Astrocyte (in vitro differentiated cells and primary cell): ENCODE results near the gene FITM1. TPM values are rescaled to one million over a fixed set of nuclear protein-coding genes. Genes with fewer than 3 reads are reported as not detected.

ENCODE experiments used
- DNase-seq: peaks from one replicate; pipeline ENCODE4 v3.0.0-alpha.2; 2010; ENCODE audit warnings: low read depth
- FAIRE-seq: peaks from 2 replicates; lab custom pipeline; 2011; peaks lifted over from hg19 to GRCh38; lab: Jason Lieb, UNC
- H2AFZ ChIP-seq: 2 replicates; pipeline ENCODE4 v1.6.0; 2012; ENCODE audit warnings: low read depth, low read length, inconsistent platforms
- H3K27ac ChIP-seq: 2 replicates; pipeline ENCODE4 v1.5.1; 2011; ENCODE audit warnings: low read depth, low read length, inconsistent platforms
- H3K27me3 ChIP-seq: 2 replicates; pipeline ENCODE4 v1.6.0; 2011; ENCODE audit warnings: low read length, inconsistent platforms; ENCODE audit not compliant: insufficient read depth
- H3K36me3 ChIP-seq: 2 replicates; pipeline ENCODE4 v1.5.1; 2011; ENCODE audit warnings: low read length, inconsistent platforms; ENCODE audit not compliant: insufficient read depth
- H3K4me1 ChIP-seq: 2 replicates; pipeline ENCODE4 v1.5.1; 2011; ENCODE audit warnings: low read length, inconsistent platforms; ENCODE audit not compliant: insufficient read depth
- H3K4me2 ChIP-seq: 2 replicates; pipeline ENCODE4 v1.6.0; 2012; ENCODE audit warnings: low read length, inconsistent platforms
- H3K4me3 ChIP-seq: 2 replicates; pipeline ENCODE4 v1.5.1; 2011; ENCODE audit warnings: low read depth, mild to moderate bottlenecking, low read length, inconsistent platforms; ENCODE audit not compliant: insufficient read depth
- H3K79me2 ChIP-seq: 2 replicates; pipeline ENCODE4 v1.6.0; 2012; ENCODE audit warnings: mild to moderate bottlenecking, low read length, inconsistent platforms; ENCODE audit not compliant: insufficient read depth
- H3K9ac ChIP-seq: 2 replicates; pipeline ENCODE4 v1.6.0; 2012; ENCODE audit warnings: mild to moderate bottlenecking, low read length, inconsistent platforms
- H3K9me3 ChIP-seq: 2 replicates; pipeline ENCODE4 v1.5.1; 2012; ENCODE audit warnings: low read depth, mild to moderate bottlenecking, low read length, inconsistent platforms; ENCODE audit not compliant: insufficient read depth
- H4K20me1 ChIP-seq: 2 replicates; pipeline ENCODE4 v1.6.0; 2012; ENCODE audit warnings: low read length, inconsistent platforms; ENCODE audit not compliant: insufficient read depth
- H3K27ac Mint-ChIP-seq: one replicate; pipeline ENCODE4 v1.8.0; 2021; ENCODE audit warnings: mild to moderate bottlenecking, mixed read lengths; ENCODE audit not compliant: unreplicated experiment
- H3K27me3 Mint-ChIP-seq: one replicate; pipeline ENCODE4 v1.8.0; 2021; ENCODE audit warnings: low read depth, mixed read lengths; ENCODE audit not compliant: unreplicated experiment
- H3K36me3 Mint-ChIP-seq: one replicate; pipeline ENCODE4 v1.8.0; 2021; ENCODE audit warnings: low read depth, mixed read lengths; ENCODE audit not compliant: unreplicated experiment
- H3K4me1 Mint-ChIP-seq: one replicate; pipeline ENCODE4 v1.8.0; 2021; ENCODE audit warnings: low read depth, mixed read lengths; ENCODE audit not compliant: unreplicated experiment
- H3K4me3 Mint-ChIP-seq: one replicate; pipeline ENCODE4 v1.8.0; 2021; ENCODE audit warnings: mild to moderate bottlenecking, moderate library complexity, mixed read lengths; ENCODE audit not compliant: unreplicated experiment
- H3K9me3 Mint-ChIP-seq: one replicate; pipeline ENCODE4 v1.8.0; 2021; ENCODE audit warnings: mild to moderate bottlenecking, mixed read lengths; ENCODE audit not compliant: unreplicated experiment
- EZH2 ChIP-seq: IDR thresholded peaks from 2 replicates; pipeline ENCODE4 v1.6.1; 2012; ENCODE audit warnings: mild to moderate bottlenecking, low read length, inconsistent platforms; ENCODE audit not compliant: insufficient read depth
- total RNA-seq: library from RNA; stranded (reverse); gene quantifications from 2 replicates; pipeline ENCODE4 v1.2.1, GENCODE V29; 2021
- TF ChIP-seq, protein P1 (sequence below): IDR thresholded peaks from 2 replicates; pipeline ENCODE4 v1.5.1; 2011; ENCODE audit warnings: low read depth, mild to moderate bottlenecking, inconsistent platforms, low read length, moderate library complexity; ENCODE audit not compliant: insufficient read depth

The FITM1 gene
- total RNA-seq, 1 donor from 2014 or later: 0.25 TPM

DNA sequence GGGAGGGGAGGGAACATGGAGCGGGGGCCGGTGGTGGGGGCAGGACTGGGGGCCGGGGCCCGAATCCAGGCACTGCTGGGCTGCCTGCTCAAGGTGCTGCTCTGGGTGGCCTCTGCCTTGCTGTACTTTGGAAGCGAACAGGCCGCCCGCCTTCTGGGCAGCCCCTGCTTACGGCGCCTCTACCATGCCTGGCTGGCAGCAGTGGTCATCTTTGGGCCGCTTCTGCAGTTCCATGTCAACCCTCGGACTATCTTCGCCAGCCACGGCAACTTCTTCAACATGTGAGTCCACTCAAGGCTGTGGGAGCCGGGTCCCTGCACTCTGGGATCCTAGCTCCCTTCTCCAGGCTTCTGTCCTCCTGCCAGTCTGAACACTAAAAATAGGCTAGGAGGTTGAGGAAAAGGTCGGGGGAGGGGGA lies 1.1 kb downstream of the FITM1 start:
- no peak overlapping the region for H3K4me3 Mint-ChIP-seq
- H3K27ac ChIP-seq: no peak overlapping the region

DNA sequence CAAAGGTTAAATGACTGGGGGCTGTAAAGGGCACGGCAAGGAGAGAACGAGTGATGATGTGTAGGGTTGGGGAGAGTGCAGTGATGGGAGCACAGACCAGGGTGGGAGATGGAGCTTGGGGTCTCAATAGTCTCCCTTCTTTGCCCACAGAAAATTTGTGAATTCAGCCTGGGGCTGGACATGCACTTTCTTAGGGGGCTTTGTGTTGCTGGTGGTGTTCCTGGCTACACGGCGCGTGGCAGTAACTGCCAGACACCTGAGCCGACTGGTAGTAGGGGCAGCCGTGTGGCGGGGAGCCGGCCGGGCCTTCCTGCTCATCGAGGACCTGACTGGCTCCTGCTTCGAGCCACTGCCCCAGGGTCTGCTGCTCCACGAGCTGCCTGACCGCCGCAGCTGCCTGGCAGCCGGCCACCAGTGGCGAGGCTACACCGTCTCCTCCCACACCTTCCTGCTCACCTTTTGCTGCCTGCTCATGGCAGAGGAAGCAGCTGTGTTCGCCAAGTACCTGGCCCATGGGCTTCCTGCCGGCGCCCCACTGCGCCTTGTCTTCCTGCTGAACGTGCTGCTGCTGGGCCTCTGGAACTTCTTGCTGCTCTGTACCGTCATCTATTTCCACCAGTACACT lies 1.7 kb downstream of the FITM1 start:
- no peaks in the 10 kb centered on the region for H3K9me3 ChIP-seq
- peaks cover 8% of the 10 kb centered on the region for H3K27me3 Mint-ChIP-seq
- no peaks in the 10 kb centered on the region for H3K36me3 ChIP-seq
- peaks cover 7% of the 10 kb centered on the region for H3K79me2 ChIP-seq
- FAIRE-seq (no peak), DNase-seq (no peak)
- no peaks in the 10 kb centered on the region for H4K20me1 ChIP-seq
- no peak overlapping the region for H3K27ac ChIP-seq
- H3K9me3 Mint-ChIP-seq: no peaks in the 10 kb centered on the region
- H3K9ac ChIP-seq: no peak overlapping the region
- TF ChIP-seq EZH2: no peak
- TF ChIP-seq, protein P1, sequence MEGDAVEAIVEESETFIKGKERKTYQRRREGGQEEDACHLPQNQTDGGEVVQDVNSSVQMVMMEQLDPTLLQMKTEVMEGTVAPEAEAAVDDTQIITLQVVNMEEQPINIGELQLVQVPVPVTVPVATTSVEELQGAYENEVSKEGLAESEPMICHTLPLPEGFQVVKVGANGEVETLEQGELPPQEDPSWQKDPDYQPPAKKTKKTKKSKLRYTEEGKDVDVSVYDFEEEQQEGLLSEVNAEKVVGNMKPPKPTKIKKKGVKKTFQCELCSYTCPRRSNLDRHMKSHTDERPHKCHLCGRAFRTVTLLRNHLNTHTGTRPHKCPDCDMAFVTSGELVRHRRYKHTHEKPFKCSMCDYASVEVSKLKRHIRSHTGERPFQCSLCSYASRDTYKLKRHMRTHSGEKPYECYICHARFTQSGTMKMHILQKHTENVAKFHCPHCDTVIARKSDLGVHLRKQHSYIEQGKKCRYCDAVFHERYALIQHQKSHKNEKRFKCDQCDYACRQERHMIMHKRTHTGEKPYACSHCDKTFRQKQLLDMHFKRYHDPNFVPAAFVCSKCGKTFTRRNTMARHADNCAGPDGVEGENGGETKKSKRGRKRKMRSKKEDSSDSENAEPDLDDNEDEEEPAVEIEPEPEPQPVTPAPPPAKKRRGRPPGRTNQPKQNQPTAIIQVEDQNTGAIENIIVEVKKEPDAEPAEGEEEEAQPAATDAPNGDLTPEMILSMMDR: no peak
- no peak overlapping the region for H3K4me3 ChIP-seq
- no peak overlapping the region for H2AFZ ChIP-seq
- H3K4me1 ChIP-seq: peaks cover 9% of the 10 kb centered on the region
- H3K4me1 Mint-ChIP-seq: peaks cover 6% of the 10 kb centered on the region
- H3K27ac Mint-ChIP-seq: no peak overlapping the region
- peaks cover 7% of the 10 kb centered on the region for H3K36me3 Mint-ChIP-seq
- no peak overlapping the region for H3K4me2 ChIP-seq
- H3K27me3 ChIP-seq: no peaks in the 10 kb centered on the region
- no peak overlapping the region for H3K4me3 Mint-ChIP-seq

More for the DNA sequence above, 1.1 kb downstream of the FITM1 start:
- H3K79me2 ChIP-seq: peaks cover 6% of the 10 kb centered on the region
- peaks cover 8% of the 10 kb centered on the region for H3K27me3 Mint-ChIP-seq
- H3K4me1 Mint-ChIP-seq: peaks cover 4% of the 10 kb centered on the region
- no peaks in the 10 kb centered on the region for H3K36me3 ChIP-seq
- H3K27ac Mint-ChIP-seq: no peak overlapping the region
- H3K9me3 ChIP-seq: no peaks in the 10 kb centered on the region
- FAIRE-seq: no peak
- peaks cover 6% of the 10 kb centered on the region for H3K4me1 ChIP-seq
- H3K4me3 ChIP-seq: no peak overlapping the region
- peaks cover 1% of the 10 kb centered on the region for H3K36me3 Mint-ChIP-seq
- H2AFZ ChIP-seq: no peak overlapping the region
- H4K20me1 ChIP-seq: no peaks in the 10 kb centered on the region
- H3K9ac ChIP-seq: no peak overlapping the region
- no peak overlapping the region for H3K4me2 ChIP-seq
- H3K27me3 ChIP-seq: no peaks in the 10 kb centered on the region
- DNase-seq: no peak
- H3K9me3 Mint-ChIP-seq: no peaks in the 10 kb centered on the region
- TF ChIP-seq, protein P1: no peak
- TF ChIP-seq EZH2: no peak

DNA sequence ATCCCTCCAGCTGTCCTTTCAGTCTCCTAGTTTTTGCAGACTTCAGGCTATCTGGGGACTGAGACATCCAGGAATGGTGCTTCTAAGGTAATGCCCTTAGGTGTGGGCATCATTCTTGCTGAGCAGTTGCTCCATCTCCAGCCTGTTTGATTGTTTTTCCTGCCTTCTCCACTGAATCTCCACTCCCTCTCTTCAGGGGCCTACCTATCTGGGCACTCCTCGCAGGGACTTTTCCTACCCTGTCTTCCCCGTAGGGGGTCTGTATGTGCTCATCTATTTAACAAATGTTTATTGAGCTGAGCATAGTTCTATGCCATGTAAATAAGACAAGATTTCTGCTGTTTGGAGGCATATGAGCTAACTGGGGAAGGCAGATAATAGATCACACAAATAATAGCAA lies 2.5 kb downstream of the FITM1 start:
- DNase-seq (no peak), FAIRE-seq (no peak)
- H3K27me3 Mint-ChIP-seq: peaks cover 8% of the 10 kb centered on the region
- no peak overlapping the region for H3K4me3 Mint-ChIP-seq
- Histone ChIP-seq H3K79me2 (peaks cover 7% of the 10 kb centered on the region), H3K4me2 (no peak overlapping the region), H2AFZ (no peak overlapping the region), H3K27ac (no peak overlapping the region), H3K27me3 (no peaks in the 10 kb centered on the region), H4K20me1 (no peaks in the 10 kb centered on the region), H3K36me3 (no peaks in the 10 kb centered on the region), H3K4me1 (peaks cover 9% of the 10 kb centered on the region), H3K9ac (no peak overlapping the region), H3K9me3 (no peaks in the 10 kb centered on the region), H3K4me3 (no peak overlapping the region)
- H3K36me3 Mint-ChIP-seq: peaks cover 8% of the 10 kb centered on the region
- TF ChIP-seq, protein P1: no peak
- TF ChIP-seq EZH2: no peak
- H3K9me3 Mint-ChIP-seq: no peaks in the 10 kb centered on the region
- peaks cover 6% of the 10 kb centered on the region for H3K4me1 Mint-ChIP-seq
- H3K27ac Mint-ChIP-seq: no peak overlapping the region
